HG03139 (cell line): ENCODE data around the gene SFRP4.
"Not testable (repeated sequence)": the region's sequence is repeated elsewhere in the genome, so short reads cannot be mapped to it uniquely, and the experiment has no call there.

Experiments
- ATAC-seq: cut with Tn5 transposase; IDR thresholded peaks from one replicate; pipeline ENCODE4 v1.9.1; 2021; ENCODE audit not compliant: unreplicated experiment

Gene SFRP4

GRCh38 chr7:37916673-37917660, at the start of gene SFRP4:
SFRP4 (minus strand) TSS chr7:37916817; CDS start chr7:37916537, 280 bp downstream.
- ATAC-seq: no peak

GRCh38 chr7:37964196-37964595, 47.6 kb upstream of the SFRP4 start:
- no peak for ATAC-seq

GRCh38 chr7:37961251-37961650, 44.6 kb upstream of the SFRP4 start:
- no peak for ATAC-seq

GRCh38 chr7:37960483-37960882, 43.9 kb upstream of the SFRP4 start:
- no peak for ATAC-seq

GRCh38 chr7:37957221-37957970, 40.8 kb upstream of the SFRP4 start:
- no peak for ATAC-seq

GRCh38 chr7:37956791-37957190, 40.2 kb upstream of the SFRP4 start:
- ATAC-seq: no peak

GRCh38 chr7:37954217-37954616, 37.6 kb upstream of the SFRP4 start:
- ATAC-seq: not testable (repeated sequence)

- no peak for ATAC-seq
Measured at GRCh38 chr7:37952240-37952639, 35.6 kb upstream of the SFRP4 start.

- ATAC-seq: no peak
Measured at GRCh38 chr7:37947941-37948210, 31.3 kb upstream of the SFRP4 start.

- ATAC-seq: no peak
Measured at GRCh38 chr7:37947138-37947940, 30.7 kb upstream of the SFRP4 start.

- no peak for ATAC-seq
Measured at GRCh38 chr7:37945336-37945735, 28.7 kb upstream of the SFRP4 start.

- ATAC-seq: no peak
Measured at GRCh38 chr7:37944737-37945054, 28.1 kb upstream of the SFRP4 start.

GRCh38 chr7:37943905-37944736, 27.5 kb upstream of the SFRP4 start:
- ATAC-seq: no peak

- no peak for ATAC-seq
Measured at GRCh38 chr7:37942934-37943610, 26.5 kb upstream of the SFRP4 start.

- ATAC-seq: no peak
Measured at GRCh38 chr7:37933018-37933566, 16.5 kb upstream of the SFRP4 start.

- no peak for ATAC-seq
Measured at GRCh38 chr7:37932543-37932942, 15.9 kb upstream of the SFRP4 start.

GRCh38 chr7:37930226-37930948, 13.8 kb upstream of the SFRP4 start:
- no peak for ATAC-seq

GRCh38 chr7:37928878-37929277, 12.3 kb upstream of the SFRP4 start:
- no peak for ATAC-seq

- no peak for ATAC-seq
Measured at GRCh38 chr7:37927773-37928444, 11.3 kb upstream of the SFRP4 start.
